Vagina (tissue), 2 donors: ENCODE results near the gene SETD4. TPM values are rescaled to one million over a fixed set of nuclear protein-coding genes. Genes with fewer than 3 reads are reported as not detected.

Experiments used
- DNase-seq, 2 donors: peaks; one replicate each; pipeline ENCODE4 v3.0.0-alpha.2; 2017; ENCODE audit errors: extremely low spot score in 2 of 2
- H3K27ac ChIP-seq: fragments of 200-600 bp; sonication (generic); one replicate; pipeline ENCODE4 v1.5.1; 2019
- H3K27me3 ChIP-seq: fragments of 200-600 bp; sonication (generic); one replicate; pipeline ENCODE4 v1.5.1; 2019
- H3K36me3 ChIP-seq, 2 donors: fragments of 200-600 bp; sonication (generic); one replicate each; pipeline ENCODE4 v1.5.1; 2017 to 2019
- H3K4me1 ChIP-seq: fragments of 200-600 bp; sonication (generic); one replicate; pipeline ENCODE4 v1.5.1; 2019
- H3K4me3 ChIP-seq, 2 donors: fragments of 200-600 bp; sonication (generic); 1 replicate in 1 of 2; 2 replicates in 1 of 2; pipeline ENCODE4 v1.5.1; 2016 to 2019
- H3K9me3 ChIP-seq: fragments of 200-600 bp; sonication (generic); one replicate; pipeline ENCODE4 v1.5.1; 2019
- POLR2A ChIP-seq, 2 donors: fragments of 450-650 bp; IDR thresholded peaks; one replicate each; pipeline ENCODE4 v1.6.1; 2017; ENCODE audit warnings: antibody characterized with exemption in 2 of 2, mild to moderate bottlenecking in 2 of 2, moderate library complexity in 2 of 2
- POLR2AphosphoS5 ChIP-seq, 2 donors: sonication (generic); formaldehyde crosslinking; IDR thresholded peaks; one replicate each; pipeline ENCODE4 v1.9.0; 2017; ENCODE audit warnings: antibody characterized with exemption in 2 of 2, mild to moderate bottlenecking in 2 of 2, low read depth in 1 of 2; ENCODE audit not compliant: insufficient read depth in 1 of 2
- intact Hi-C: fragments of 100-400 bp; cut with DNase I; formaldehyde crosslinking; loops from one replicate; pipeline ENCODE4 v1.15.1; 2023
- small RNA-seq: library from RNA; depleted of rRNA; stranded (forward); fragments of <200 nt; gene quantifications from one replicate; pipeline ENCODE3, GENCODE V24; 2016
- total RNA-seq: library from RNA; depleted of rRNA; stranded (reverse); fragments of >200 nt; gene quantifications from one replicate; pipeline ENCODE4 v1.2.3, GENCODE V29; 2016
- TF ChIP-seq, protein P1 (sequence below), 3 experiments: fragments of 450-650 bp in 2 of 3; fragments of 200-600 bp in 1 of 3; sonication (generic) in 1 of 3; IDR thresholded peaks; one replicate each; pipeline ENCODE4 v1.5.1; 2017 to 2019; ENCODE audit warnings: antibody characterized with exemption in 3 of 3, mild to moderate bottlenecking in 2 of 3, moderate library complexity in 2 of 3

Gene SETD4
- total RNA-seq, 1 donor from 2014 or later = 28.7 TPM

DNA sequence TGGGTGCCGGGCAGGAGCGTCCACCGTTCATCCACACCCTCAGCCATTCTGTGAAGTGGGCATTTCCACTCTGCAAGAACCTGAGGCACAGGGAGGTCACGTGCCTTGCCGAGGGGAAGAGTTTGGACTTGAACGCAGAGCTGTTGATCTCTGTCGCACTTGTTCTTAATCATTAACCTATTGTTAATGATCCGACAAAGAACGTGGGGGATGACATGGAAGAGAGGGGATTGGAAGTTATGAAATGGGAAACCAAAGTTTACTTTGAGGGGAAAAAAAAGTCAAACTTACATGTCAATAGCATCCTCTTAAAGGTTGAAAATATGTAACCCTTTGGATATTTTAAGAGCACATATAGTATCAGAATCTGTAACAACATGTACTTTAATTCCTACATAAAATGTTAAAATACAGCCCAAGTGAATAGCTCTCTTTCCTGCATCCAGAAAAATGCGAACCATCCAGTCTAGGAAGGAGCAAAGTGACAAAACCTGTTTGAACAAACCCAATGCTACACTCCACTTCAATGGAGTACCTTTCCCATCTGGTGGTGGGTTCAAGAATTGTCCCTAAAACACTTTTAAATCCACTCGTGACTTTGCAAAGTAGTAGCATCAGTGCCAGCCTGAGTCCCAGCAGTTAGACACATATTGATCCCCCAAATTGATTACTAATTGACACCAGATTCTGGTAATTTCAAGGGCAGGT, 75.5 kb downstream of the SETD4 start:
- no peaks in the 10 kb centered on the region for H3K9me3 ChIP-seq
- H3K27ac ChIP-seq = no peak overlapping the region
- H3K36me3 ChIP-seq = no peaks in the 10 kb centered on the region
- no peak overlapping the region for H3K4me3 ChIP-seq
- H3K4me1 ChIP-seq = no peaks in the 10 kb centered on the region
- DNase-seq = no peak
- H3K27me3 ChIP-seq = no peaks in the 10 kb centered on the region
- TF ChIP-seq POLR2AphosphoS5 (IDR thresholded peaks at IDR 0.05; ENCODE audit: insufficient read depth in 1 of 2, low read depth in 1 of 2) (no peak), POLR2A (IDR thresholded peaks at IDR 0.05) (no peak)
- TF ChIP-seq, protein P1, sequence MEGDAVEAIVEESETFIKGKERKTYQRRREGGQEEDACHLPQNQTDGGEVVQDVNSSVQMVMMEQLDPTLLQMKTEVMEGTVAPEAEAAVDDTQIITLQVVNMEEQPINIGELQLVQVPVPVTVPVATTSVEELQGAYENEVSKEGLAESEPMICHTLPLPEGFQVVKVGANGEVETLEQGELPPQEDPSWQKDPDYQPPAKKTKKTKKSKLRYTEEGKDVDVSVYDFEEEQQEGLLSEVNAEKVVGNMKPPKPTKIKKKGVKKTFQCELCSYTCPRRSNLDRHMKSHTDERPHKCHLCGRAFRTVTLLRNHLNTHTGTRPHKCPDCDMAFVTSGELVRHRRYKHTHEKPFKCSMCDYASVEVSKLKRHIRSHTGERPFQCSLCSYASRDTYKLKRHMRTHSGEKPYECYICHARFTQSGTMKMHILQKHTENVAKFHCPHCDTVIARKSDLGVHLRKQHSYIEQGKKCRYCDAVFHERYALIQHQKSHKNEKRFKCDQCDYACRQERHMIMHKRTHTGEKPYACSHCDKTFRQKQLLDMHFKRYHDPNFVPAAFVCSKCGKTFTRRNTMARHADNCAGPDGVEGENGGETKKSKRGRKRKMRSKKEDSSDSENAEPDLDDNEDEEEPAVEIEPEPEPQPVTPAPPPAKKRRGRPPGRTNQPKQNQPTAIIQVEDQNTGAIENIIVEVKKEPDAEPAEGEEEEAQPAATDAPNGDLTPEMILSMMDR (IDR thresholded peaks at IDR 0.05) = no peak
- intact Hi-C loops = no loop called here

Small RNAs within 50 kb of the gene (small RNA-seq; reads per million reads assigned to genes)
- not detected for gene RNU6-992P

Other genes with a start within 250 kb of the SETD4 start
- gene CBR1, start 9.5 kb upstream of the SETD4 start, total RNA-seq = 369 TPM
- 45.2 TPM for gene CBR3, start 74.6 kb upstream of the SETD4 start, total RNA-seq
- 13.5 TPM for gene DOP1B, start 96.3 kb upstream of the SETD4 start, total RNA-seq